ENCODE results near the gene SAP30L. TPM values are rescaled to one million over a fixed set of nuclear protein-coding genes. Genes with fewer than 3 reads are reported as not detected.

The SAP30L gene
- total and polyA plus RNA-seq, 2 donors: 26.8 to 35.4 TPM

GRCh38 chr5:154483654-154484392 lies 38.0 kb downstream of the SAP30L start:
- Histone ChIP-seq H3K36me3 (ENCODE audit: insufficient read depth) (no peaks in the 10 kb centered on the region), H3K4me3 (ENCODE audit: low read depth, low read length) (no peak overlapping the region), H3K27ac (ENCODE audit: low read depth) (no peak overlapping the region), H3K4me1 (ENCODE audit: insufficient read depth) (no peaks in the 10 kb centered on the region)
- 6% methylated on average over 34 of the region's 34 CpGs for WGBS
- DNase-seq (ENCODE audit: extremely low spot score): no peak

- H3K36me3 ChIP-seq (ENCODE audit: insufficient read depth): no peaks in the 10 kb centered on the region
- no peaks in the 10 kb centered on the region for H3K4me1 ChIP-seq (ENCODE audit: insufficient read depth)
- no peak overlapping the region for H3K4me3 ChIP-seq (ENCODE audit: low read depth, low read length)
- DNase-seq (ENCODE audit: extremely low spot score): no peak
- H3K27ac ChIP-seq (ENCODE audit: low read depth): no peak overlapping the region
- WGBS: 22% methylated on average over 15 of the region's 15 CpGs
Measured at GRCh38 chr5:154484393-154485095, 38.7 kb downstream of the SAP30L start.

- no peaks in the 10 kb centered on the region for H3K4me1 ChIP-seq (ENCODE audit: insufficient read depth)
- 24% methylated on average over 2 of the region's 2 CpGs for WGBS
- no peak overlapping the region for H3K4me3 ChIP-seq (ENCODE audit: low read depth, low read length)
- no peak overlapping the region for H3K27ac ChIP-seq (ENCODE audit: low read depth)
- H3K36me3 ChIP-seq (ENCODE audit: insufficient read depth): no peaks in the 10 kb centered on the region
- no peak for DNase-seq (ENCODE audit: extremely low spot score)
Measured at GRCh38 chr5:154485096-154485491, 39.3 kb downstream of the SAP30L start.

GRCh38 chr5:154485850-154486426 lies 40.1 kb downstream of the SAP30L start:
- 40% methylated on average over 6 of the region's 6 CpGs for WGBS
- Histone ChIP-seq H3K36me3 (ENCODE audit: insufficient read depth) (no peaks in the 10 kb centered on the region), H3K4me1 (ENCODE audit: insufficient read depth) (no peaks in the 10 kb centered on the region)

GRCh38 chr5:154486427-154486866 lies 40.6 kb downstream of the SAP30L start:
- no peak overlapping the region for H3K27ac ChIP-seq (ENCODE audit: low read depth)
- H3K4me3 ChIP-seq (ENCODE audit: low read depth, low read length): no peak overlapping the region
- DNase-seq (ENCODE audit: extremely low spot score): no peak
- no peaks in the 10 kb centered on the region for H3K4me1 ChIP-seq (ENCODE audit: insufficient read depth)
- WGBS: 19% methylated on average over 4 of the region's 4 CpGs
- no peaks in the 10 kb centered on the region for H3K36me3 ChIP-seq (ENCODE audit: insufficient read depth)

More at GRCh38 chr5:154485850-154486426, 40.1 kb downstream of the SAP30L start:
- DNase-seq (ENCODE audit: extremely low spot score): no peak
- no peak overlapping the region for H3K27ac ChIP-seq (ENCODE audit: low read depth)
- H3K4me3 ChIP-seq (ENCODE audit: low read depth, low read length): no peak overlapping the region

- no peaks in the 10 kb centered on the region for H3K36me3 ChIP-seq (ENCODE audit: insufficient read depth)
- no peak overlapping the region for H3K4me3 ChIP-seq (ENCODE audit: low read depth, low read length)
- no peaks in the 10 kb centered on the region for H3K4me1 ChIP-seq (ENCODE audit: insufficient read depth)
- DNase-seq (ENCODE audit: extremely low spot score): no peak
- H3K27ac ChIP-seq (ENCODE audit: low read depth): no peak overlapping the region
- WGBS: 38% methylated on average over 2 of the region's 2 CpGs
Measured at GRCh38 chr5:154487541-154487940, 41.7 kb downstream of the SAP30L start.

- no peak overlapping the region for H3K4me3 ChIP-seq (ENCODE audit: low read depth, low read length)
- no peak overlapping the region for H3K27ac ChIP-seq (ENCODE audit: low read depth)
- no peaks in the 10 kb centered on the region for H3K4me1 ChIP-seq (ENCODE audit: insufficient read depth)
- no peaks in the 10 kb centered on the region for H3K36me3 ChIP-seq (ENCODE audit: insufficient read depth)
- DNase-seq (ENCODE audit: extremely low spot score): no peak
- 65% methylated on average over 2 of the region's 2 CpGs for WGBS
Measured at GRCh38 chr5:154491941-154492340, 46.1 kb downstream of the SAP30L start.

GRCh38 chr5:154493274-154493673 lies 47.5 kb downstream of the SAP30L start:
- no peaks in the 10 kb centered on the region for H3K36me3 ChIP-seq (ENCODE audit: insufficient read depth)
- WGBS: 67% methylated on average over 29 of the region's 29 CpGs
- no peaks in the 10 kb centered on the region for H3K4me1 ChIP-seq (ENCODE audit: insufficient read depth)
- H3K4me3 ChIP-seq (ENCODE audit: low read depth, low read length): no peak overlapping the region
- no peak overlapping the region for H3K27ac ChIP-seq (ENCODE audit: low read depth)
- no peak for DNase-seq (ENCODE audit: extremely low spot score)

- Histone ChIP-seq H3K4me1 (ENCODE audit: insufficient read depth) (no peaks in the 10 kb centered on the region), H3K36me3 (ENCODE audit: insufficient read depth) (no peaks in the 10 kb centered on the region), H3K27ac (ENCODE audit: low read depth) (no peak overlapping the region), H3K4me3 (ENCODE audit: low read depth, low read length) (no peak overlapping the region)
- WGBS: 73% methylated on average over 4 of the region's 4 CpGs
- DNase-seq (ENCODE audit: extremely low spot score): no peak
Measured at GRCh38 chr5:154494036-154494435, 48.2 kb downstream of the SAP30L start.

GRCh38 chr5:154498591-154498990 lies 52.8 kb downstream of the SAP30L start:
- Histone ChIP-seq H3K4me1 (ENCODE audit: insufficient read depth) (no peaks in the 10 kb centered on the region), H3K27ac (ENCODE audit: low read depth) (no peak overlapping the region), H3K36me3 (ENCODE audit: insufficient read depth) (no peaks in the 10 kb centered on the region), H3K4me3 (ENCODE audit: low read depth, low read length) (no peak overlapping the region)
- whole genome bisulfite sequencing: 79% methylated on average over 1 of the region's 1 CpG
- DNase-seq (ENCODE audit: extremely low spot score): no peak

- Histone ChIP-seq H3K27ac (ENCODE audit: low read depth) (no peak overlapping the region), H3K4me1 (ENCODE audit: insufficient read depth) (no peaks in the 10 kb centered on the region), H3K4me3 (ENCODE audit: low read depth, low read length) (no peak overlapping the region), H3K36me3 (ENCODE audit: insufficient read depth) (no peaks in the 10 kb centered on the region)
- no peak for DNase-seq (ENCODE audit: extremely low spot score)
- 90% methylated on average over 2 of the region's 2 CpGs for WGBS
Measured at GRCh38 chr5:154498994-154499393, 53.2 kb downstream of the SAP30L start.

GRCh38 chr5:154501566-154501965 lies 55.8 kb downstream of the SAP30L start:
- H3K4me1 ChIP-seq (ENCODE audit: insufficient read depth): no peaks in the 10 kb centered on the region
- WGBS: 61% methylated on average over 2 of the region's 2 CpGs
- no peak overlapping the region for H3K4me3 ChIP-seq (ENCODE audit: low read depth, low read length)
- no peaks in the 10 kb centered on the region for H3K36me3 ChIP-seq (ENCODE audit: insufficient read depth)
- no peak for DNase-seq (ENCODE audit: extremely low spot score)
- H3K27ac ChIP-seq (ENCODE audit: low read depth): no peak overlapping the region

GRCh38 chr5:154502180-154502579 lies 56.4 kb downstream of the SAP30L start:
- DNase-seq (ENCODE audit: extremely low spot score): no peak
- Histone ChIP-seq H3K36me3 (ENCODE audit: insufficient read depth) (no peaks in the 10 kb centered on the region), H3K4me3 (ENCODE audit: low read depth, low read length) (no peak overlapping the region), H3K27ac (ENCODE audit: low read depth) (no peak overlapping the region), H3K4me1 (ENCODE audit: insufficient read depth) (no peaks in the 10 kb centered on the region)
- 91% methylated on average over 1 of the region's 1 CpG for WGBS

- H3K4me1 ChIP-seq (ENCODE audit: insufficient read depth): no peaks in the 10 kb centered on the region
- DNase-seq (ENCODE audit: extremely low spot score): no peak
- WGBS: 96% methylated on average over 2 of the region's 2 CpGs
- no peak overlapping the region for H3K27ac ChIP-seq (ENCODE audit: low read depth)
- no peaks in the 10 kb centered on the region for H3K36me3 ChIP-seq (ENCODE audit: insufficient read depth)
- no peak overlapping the region for H3K4me3 ChIP-seq (ENCODE audit: low read depth, low read length)
Measured at GRCh38 chr5:154503698-154504039, 57.9 kb downstream of the SAP30L start.
